GM12892 (cell line): Measurements from ENCODE around the gene BASP1.

Experiments used
- POLR2A ChIP-seq: IDR thresholded peaks from 2 replicates; pipeline ENCODE4 v1.6.1; 2011; ENCODE audit warnings: low read depth, low read length, control low read depth
- POLR2AphosphoS5 ChIP-seq: IDR thresholded peaks from 2 replicates; pipeline ENCODE4 v1.6.1; 2011; ENCODE audit warnings: low read depth, low read length, control low read depth
- TAF1 ChIP-seq: IDR thresholded peaks from 2 replicates; pipeline ENCODE4 v1.6.1; 2011; ENCODE audit warnings: low read depth, mild to moderate bottlenecking, control low read depth, low read length, borderline replicate concordance

GRCh38 chr5:17190242-17190778, 27.1 kb upstream of the BASP1 start:
- TF ChIP-seq POLR2AphosphoS5 (no peak), POLR2A (no peak), TAF1 (no peak)
